Large intestine (tissue), 3 donors: ENCODE results near the gene SLC26A11. TPM values are rescaled to one million over a fixed set of nuclear protein-coding genes. Genes with fewer than 3 reads are reported as not detected.

ENCODE experiments used
- DNase-seq, 2 donors: peaks; one replicate each; pipeline versions ENCODE4 v3.0.0 to v3.0.0-alpha.2; 2013
- H3K27ac ChIP-seq: one replicate; pipeline ENCODE4 v1.5.1; 2013; ENCODE audit warnings: low read length
- H3K27me3 ChIP-seq: 2 replicates; pipeline ENCODE4 v1.6.1; 2013; ENCODE audit warnings: low read length; ENCODE audit not compliant: control insufficient read depth, insufficient read depth
- H3K36me3 ChIP-seq: 2 replicates; pipeline ENCODE4 v1.6.1; 2013; ENCODE audit warnings: low read length; ENCODE audit not compliant: control insufficient read depth, insufficient read depth
- H3K4me1 ChIP-seq: one replicate; pipeline ENCODE4 v1.6.1; 2013; ENCODE audit warnings: low read length; ENCODE audit not compliant: control insufficient read depth, insufficient read depth
- H3K4me3 ChIP-seq: one replicate; pipeline ENCODE4 v1.5.1; 2013; ENCODE audit warnings: low read length
- H3K9me3 ChIP-seq: one replicate; pipeline ENCODE4 v1.6.1; 2013; ENCODE audit warnings: mild to moderate bottlenecking, low read depth, low read length, moderate library complexity; ENCODE audit not compliant: control insufficient read depth
- WGBS: methylation state at CpG from one replicate; pipeline ENCODE4 v1.1.5; 2013; ENCODE audit warnings: low lambda C conversion rate; ENCODE audit not compliant: insufficient coverage; 5-methylcytosine and 5-hydroxymethylcytosine counted together
- polyA plus RNA-seq: library from polyadenylated mRNA; unstranded; fragments of 120-200 nt; gene quantifications from one replicate; pipeline ENCODE4 v1.2.1, GENCODE V29; 2013

SLC26A11 gene
- polyA plus RNA-seq, 1 donor: 82.8 TPM

DNA sequence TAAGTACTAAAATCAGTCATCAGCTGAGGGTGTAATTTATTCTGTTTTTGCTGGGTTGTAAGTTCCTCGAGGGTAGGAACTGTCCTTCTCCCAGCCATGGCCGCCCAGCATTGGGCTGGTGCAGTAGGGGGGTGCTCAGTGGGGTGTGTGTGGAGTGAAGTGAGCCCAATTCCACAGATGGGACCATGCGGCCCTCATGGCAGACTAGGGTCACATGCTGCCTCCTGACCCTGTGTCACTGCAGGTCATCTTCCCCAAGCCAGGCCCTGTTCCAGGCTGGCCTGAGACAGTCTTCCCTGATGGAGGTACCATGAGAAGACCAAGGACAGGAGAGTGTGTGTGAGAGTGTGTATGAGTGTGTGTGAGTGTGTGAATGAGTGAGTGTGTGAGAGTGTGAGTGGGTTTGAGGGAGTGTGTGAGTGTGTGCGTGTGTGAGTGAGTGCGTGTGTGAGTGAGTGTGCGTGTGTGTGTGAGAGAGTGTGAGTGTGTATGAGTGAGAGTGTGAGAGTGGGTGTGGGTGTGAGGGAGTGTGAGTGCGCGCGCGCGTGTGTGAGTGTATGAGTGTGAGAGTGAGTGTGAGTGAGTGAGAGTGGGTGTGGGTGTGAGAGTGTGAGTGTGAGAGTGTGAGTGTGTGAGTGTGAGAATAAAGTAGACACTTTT is 3.7 kb downstream of the SLC26A11 start:
- WGBS: no CpG with 5 or more reads among the region's 11 CpGs

DNA sequence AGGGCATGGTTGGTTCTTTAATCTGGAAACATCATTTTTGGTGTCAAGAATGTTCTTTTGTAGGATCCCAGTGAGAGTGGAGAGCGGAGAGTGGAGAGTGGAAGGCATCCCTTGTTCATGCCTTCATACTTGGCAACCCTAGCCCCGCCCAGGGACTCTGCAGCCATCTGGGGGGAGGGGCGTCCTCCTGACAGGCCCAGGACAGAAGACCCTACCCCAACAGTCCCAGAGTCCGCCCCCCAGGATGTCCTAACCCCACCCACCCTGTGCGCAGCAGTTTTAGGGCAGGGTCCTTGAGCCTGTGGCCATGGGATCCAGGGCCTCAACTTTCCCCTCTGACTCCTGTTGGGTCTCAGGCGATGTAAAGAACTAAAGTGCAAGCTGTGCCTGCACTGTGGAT is 4.5 kb downstream of the SLC26A11 start:
- H3K4me3 ChIP-seq: no peak overlapping the region
- no peak for DNase-seq
- WGBS: no CpG with 5 or more reads among the region's 6 CpGs
- H3K4me1 ChIP-seq: peaks cover 16% of the 10 kb centered on the region
- H3K27me3 ChIP-seq: no peaks in the 10 kb centered on the region
- H3K27ac ChIP-seq: no peak overlapping the region
- peaks cover 60% of the 10 kb centered on the region for H3K36me3 ChIP-seq
- no peaks in the 10 kb centered on the region for H3K9me3 ChIP-seq

More for the DNA sequence above, 3.7 kb downstream of the SLC26A11 start:
- Histone ChIP-seq H3K4me1 (peaks cover 16% of the 10 kb centered on the region), H3K9me3 (no peaks in the 10 kb centered on the region), H3K27ac (no peak overlapping the region), H3K36me3 (peaks cover 56% of the 10 kb centered on the region), H3K27me3 (no peaks in the 10 kb centered on the region), H3K4me3 (no peak overlapping the region)
- DNase-seq: no peak

DNA sequence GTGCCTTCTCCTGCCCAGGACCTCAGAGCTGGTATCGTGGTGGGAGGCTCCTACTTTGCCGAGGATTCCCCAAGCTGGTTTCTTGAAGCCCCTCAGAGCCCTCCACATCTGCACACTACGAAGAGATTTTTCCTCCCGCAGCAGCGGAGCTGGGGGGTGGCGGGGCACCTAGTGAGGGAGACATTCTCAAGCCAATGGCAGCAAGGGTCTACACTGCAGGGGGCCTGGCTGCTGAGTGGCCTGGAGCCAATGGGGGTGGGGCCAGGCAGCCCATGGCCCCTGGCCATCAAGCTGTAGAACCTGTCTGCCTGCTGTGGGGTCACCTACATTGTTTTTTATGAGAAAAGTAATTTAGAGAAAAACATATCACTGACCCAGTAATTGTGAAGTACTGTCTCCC is 5.0 kb downstream of the SLC26A11 start:
- no peaks in the 10 kb centered on the region for H3K9me3 ChIP-seq
- H3K27ac ChIP-seq: no peak overlapping the region
- H3K4me1 ChIP-seq: peaks cover 16% of the 10 kb centered on the region
- no CpG with 5 or more reads among the region's 6 CpGs for WGBS
- DNase-seq: no peak
- H3K36me3 ChIP-seq: peaks cover 62% of the 10 kb centered on the region
- no peak overlapping the region for H3K4me3 ChIP-seq
- no peaks in the 10 kb centered on the region for H3K27me3 ChIP-seq

DNA sequence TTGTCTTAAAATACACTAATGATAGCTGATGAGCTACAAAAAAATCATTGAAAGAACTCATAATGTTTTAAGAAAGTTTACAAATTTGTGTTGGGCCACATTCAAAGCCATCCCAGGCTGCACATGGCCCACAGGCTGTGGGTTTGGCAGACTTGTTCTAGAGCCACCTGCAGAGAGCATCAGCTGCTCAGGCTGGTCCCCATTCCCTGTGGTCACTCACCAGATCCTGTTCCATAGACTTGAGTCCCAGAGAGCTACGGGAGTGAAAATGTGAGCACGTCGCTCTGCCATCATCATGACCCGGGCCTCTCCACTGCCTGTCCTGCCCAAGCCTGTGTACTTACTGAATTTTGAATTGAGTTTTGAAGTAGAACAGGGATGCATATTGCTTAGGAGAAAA is 6.9 kb downstream of the SLC26A11 start:
- Histone ChIP-seq H3K4me3 (no peak overlapping the region), H3K4me1 (peaks cover 11% of the 10 kb centered on the region), H3K36me3 (peaks cover 71% of the 10 kb centered on the region), H3K27ac (no peak overlapping the region), H3K9me3 (peaks cover 2% of the 10 kb centered on the region), H3K27me3 (no peaks in the 10 kb centered on the region)
- no CpG with 5 or more reads among the region's 4 CpGs for WGBS
- no peak for DNase-seq

DNA sequence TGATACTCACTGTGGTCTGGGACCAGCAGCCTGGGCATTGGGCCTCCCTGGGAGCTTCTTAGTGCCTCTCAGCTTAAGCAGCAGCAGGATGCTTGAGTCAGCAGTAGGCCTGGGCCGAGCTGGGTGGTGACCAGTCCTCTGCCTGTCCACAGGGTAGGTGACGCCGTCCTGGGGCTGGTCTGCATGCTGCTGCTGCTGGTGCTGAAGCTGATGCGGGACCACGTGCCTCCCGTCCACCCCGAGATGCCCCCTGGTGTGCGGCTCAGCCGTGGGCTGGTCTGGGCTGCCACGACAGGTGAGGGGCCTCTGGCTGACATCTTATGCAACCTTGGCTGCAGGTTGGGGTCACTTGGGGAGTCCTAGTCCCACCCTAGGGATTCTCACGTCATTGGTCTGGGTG is 7.4 kb downstream of the SLC26A11 start:
- no peak for DNase-seq
- Histone ChIP-seq H3K4me1 (peaks cover 7% of the 10 kb centered on the region), H3K9me3 (peaks cover 7% of the 10 kb centered on the region), H3K4me3 (no peak overlapping the region), H3K27me3 (no peaks in the 10 kb centered on the region), H3K36me3 (peaks cover 69% of the 10 kb centered on the region), H3K27ac (no peak overlapping the region)
- WGBS: no CpG with 5 or more reads among the region's 11 CpGs

DNA sequence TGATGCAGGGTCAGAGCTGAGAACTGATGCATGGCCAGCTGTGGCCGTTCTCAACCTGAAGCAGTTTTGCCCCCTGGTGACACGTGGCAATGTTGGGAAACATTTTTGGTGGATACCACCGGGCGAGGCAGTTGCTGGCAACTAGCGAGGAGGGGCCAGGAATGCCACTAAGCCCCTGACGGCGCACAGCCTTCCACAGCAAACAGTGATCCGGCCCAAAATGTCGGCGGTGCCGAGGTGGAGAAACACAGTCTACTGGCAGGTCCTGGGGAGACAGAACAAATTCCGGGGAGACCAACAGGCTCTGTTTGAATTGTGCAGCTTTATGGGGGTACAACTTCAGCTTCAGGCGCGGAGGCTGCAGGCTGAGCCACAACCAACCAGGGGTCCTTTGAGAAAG is 8.2 kb downstream of the SLC26A11 start:
- Histone ChIP-seq H3K27ac (no peak overlapping the region), H3K27me3 (no peaks in the 10 kb centered on the region), H3K36me3 (peaks cover 69% of the 10 kb centered on the region), H3K4me1 (no peaks in the 10 kb centered on the region), H3K9me3 (peaks cover 9% of the 10 kb centered on the region), H3K4me3 (no peak overlapping the region)
- 100% methylated on average over 1 of the region's 14 CpGs for WGBS
- DNase-seq: no peak

DNA sequence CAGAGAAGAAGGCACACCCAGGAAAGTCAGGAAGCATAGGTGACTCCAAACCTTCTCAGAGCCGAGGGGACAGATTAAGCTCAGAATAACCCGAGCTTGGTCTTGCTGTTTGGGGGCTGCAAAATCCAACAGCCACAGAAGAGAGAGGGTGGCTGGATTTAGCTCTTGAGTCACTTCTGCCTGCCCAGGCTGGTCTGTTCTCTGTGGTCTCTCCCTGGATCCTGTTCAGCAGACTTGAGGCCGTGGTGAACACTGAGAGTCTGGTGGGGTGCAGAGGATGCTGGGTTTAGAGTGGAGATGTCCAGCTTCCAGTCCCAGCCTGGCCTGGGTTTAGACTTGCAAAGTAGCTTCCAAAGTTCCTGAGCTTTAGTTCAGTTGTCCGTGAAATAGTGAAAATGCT is 8.8 kb downstream of the SLC26A11 start:
- peaks cover 67% of the 10 kb centered on the region for H3K36me3 ChIP-seq
- no peaks in the 10 kb centered on the region for H3K4me1 ChIP-seq
- DNase-seq: no peak
- no peak overlapping the region for H3K27ac ChIP-seq
- no peaks in the 10 kb centered on the region for H3K27me3 ChIP-seq
- H3K4me3 ChIP-seq: no peak overlapping the region
- WGBS: 100% methylated on average over 1 of the region's 4 CpGs
- H3K9me3 ChIP-seq: peaks cover 9% of the 10 kb centered on the region

DNA sequence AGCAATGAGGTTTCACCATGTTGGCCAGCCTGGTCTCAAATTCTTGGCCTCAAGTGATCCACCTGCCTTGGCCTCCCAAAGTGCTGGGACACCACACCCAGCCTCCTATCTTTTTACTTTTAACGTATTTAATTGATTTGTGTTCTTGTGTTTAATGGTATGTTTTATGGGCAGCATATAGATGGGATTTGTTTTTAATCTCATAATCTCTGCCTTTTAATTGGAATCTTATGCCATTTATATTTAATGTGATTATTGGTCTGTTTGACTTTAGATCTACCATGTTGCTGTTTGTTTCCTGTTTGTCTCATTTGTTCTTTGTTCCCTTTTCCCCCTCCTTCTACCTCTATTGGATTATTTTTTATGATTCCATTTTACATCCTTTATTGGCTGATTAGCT is 12.2 kb downstream of the SLC26A11 start:
- Histone ChIP-seq H3K27me3 (no peaks in the 10 kb centered on the region), H3K9me3 (peaks cover 9% of the 10 kb centered on the region), H3K4me1 (no peaks in the 10 kb centered on the region), H3K27ac (no peak overlapping the region), H3K36me3 (peaks cover 67% of the 10 kb centered on the region), H3K4me3 (no peak overlapping the region)
- DNase-seq: no peak
- WGBS: no CpG with 5 or more reads among the region's 1 CpG

DNA sequence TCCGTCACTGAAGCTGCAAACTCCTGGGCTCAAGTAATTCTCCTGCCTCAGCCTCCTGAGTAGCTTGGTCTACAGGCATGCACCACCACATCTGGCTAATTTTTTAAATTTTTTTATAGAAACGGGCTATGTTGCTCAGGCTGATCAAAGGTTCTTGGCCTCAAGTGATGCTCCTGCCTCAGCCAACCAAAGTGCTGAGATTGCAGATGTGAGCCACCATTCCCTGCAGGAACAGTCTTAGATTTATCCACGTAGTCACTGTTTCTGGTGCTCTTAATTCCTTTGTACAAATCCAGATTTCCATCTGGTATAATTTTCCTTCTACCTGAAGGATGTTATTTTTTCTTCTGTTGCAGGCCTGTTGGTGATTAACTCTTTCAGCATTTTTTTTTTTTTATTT is 13.0 kb downstream of the SLC26A11 start:
- Histone ChIP-seq H3K36me3 (peaks cover 67% of the 10 kb centered on the region), H3K4me1 (no peaks in the 10 kb centered on the region), H3K4me3 (no peak overlapping the region), H3K9me3 (peaks cover 9% of the 10 kb centered on the region), H3K27me3 (no peaks in the 10 kb centered on the region), H3K27ac (no peak overlapping the region)
- no CpG with 5 or more reads among the region's 3 CpGs for WGBS
- DNase-seq: no peak

DNA sequence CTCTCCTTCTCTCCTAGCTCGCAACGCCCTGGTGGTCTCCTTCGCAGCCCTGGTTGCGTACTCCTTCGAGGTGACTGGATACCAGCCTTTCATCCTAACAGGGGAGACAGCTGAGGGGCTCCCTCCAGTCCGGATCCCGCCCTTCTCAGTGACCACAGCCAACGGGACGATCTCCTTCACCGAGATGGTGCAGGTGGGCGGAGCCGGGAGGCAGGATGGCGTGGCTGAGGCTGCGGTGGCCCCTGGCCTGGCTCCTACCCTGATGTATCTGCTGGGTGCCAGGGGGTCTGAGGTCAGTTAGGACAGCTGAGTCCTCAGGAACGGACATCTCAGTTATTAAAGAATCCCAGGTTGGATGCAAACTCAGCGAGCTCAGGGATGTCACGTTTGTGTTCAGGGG is 16.7 kb downstream of the SLC26A11 start:
- Histone ChIP-seq H3K27ac (no peak overlapping the region), H3K4me1 (no peaks in the 10 kb centered on the region), H3K9me3 (peaks cover 9% of the 10 kb centered on the region), H3K4me3 (no peak overlapping the region), H3K27me3 (no peaks in the 10 kb centered on the region), H3K36me3 (peaks cover 64% of the 10 kb centered on the region)
- WGBS: no CpG with 5 or more reads among the region's 17 CpGs
- DNase-seq: no peak

DNA sequence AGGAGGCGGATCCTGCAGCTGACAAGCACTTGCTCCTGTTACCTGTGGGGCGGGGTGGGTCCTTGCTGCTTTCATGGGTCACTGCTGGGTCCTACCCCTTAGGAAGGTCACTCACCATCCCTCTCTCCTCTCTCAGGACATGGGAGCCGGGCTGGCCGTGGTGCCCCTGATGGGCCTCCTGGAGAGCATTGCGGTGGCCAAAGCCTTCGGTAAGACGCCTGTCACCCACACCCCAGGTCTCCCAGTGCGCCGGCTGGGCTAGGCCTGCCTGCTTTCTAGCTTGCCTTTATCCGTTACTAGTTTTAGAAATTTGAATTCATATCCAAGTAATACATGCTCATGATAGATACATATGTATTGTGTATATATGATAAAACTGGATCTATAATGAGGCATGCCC is 17.2 kb downstream of the SLC26A11 start:
- WGBS: no CpG with 5 or more reads among the region's 10 CpGs
- Histone ChIP-seq H3K36me3 (peaks cover 64% of the 10 kb centered on the region), H3K27ac (no peak overlapping the region), H3K27me3 (no peaks in the 10 kb centered on the region), H3K4me3 (no peak overlapping the region), H3K4me1 (no peaks in the 10 kb centered on the region), H3K9me3 (peaks cover 5% of the 10 kb centered on the region)
- no peak for DNase-seq
